Ramos (cell line): Measurements from ENCODE around the gene CASTOR1.

Experiments
- in situ Hi-C: fragments of 300-500 bp; cut with MboI; formaldehyde crosslinking; loops from one replicate; pipeline ENCODE4 v1.14.3; 2022; ENCODE audit warnings: low sequenced_read_pairs; ENCODE audit not compliant: unreplicated experiment

The CASTOR1 gene

GRCh38 chr22:30286813-30287647 lies 2.3 kb downstream of the CASTOR1 start:
- in situ Hi-C loops, result loop anchor here (5.0 to 10.0 kb wide), 3 partner anchors 100 to 198 kb away; partner anchors contain the start of gene RNF215

- in situ Hi-C loops, result loop anchor here (5.0 to 10.0 kb wide), 3 partner anchors 101 to 198 kb away; partner anchors contain the start of gene RNF215
These were observed 3.0 kb downstream of the CASTOR1 start for GRCh38 chr22:30286331-30286730.

- in situ Hi-C loops, result loop anchor here (5.0 to 10.0 kb wide), 3 partner anchors 101 to 199 kb away; partner anchors contain the start of gene RNF215
These were observed 3.5 kb downstream of the CASTOR1 start for GRCh38 chr22:30285846-30286200.

GRCh38 chr22:30285176-30285845 lies 4.0 kb downstream of the CASTOR1 start:
- in situ Hi-C loops, result loop anchor here (5.0 to 10.0 kb wide), 3 partner anchors 102 to 199 kb away; partner anchors contain the start of gene RNF215

GRCh38 chr22:30284666-30285065 lies 4.6 kb downstream of the CASTOR1 start:
- in situ Hi-C loops, result loop anchor here (5.0 to 10.0 kb wide), 3 partner anchors 103 to 200 kb away; partner anchors contain the start of gene RNF215

GRCh38 chr22:30284172-30284571 lies 5.1 kb downstream of the CASTOR1 start:
- in situ Hi-C loops, result loop anchor here (10.0 kb wide), 2 partner anchors 179 to 201 kb away; no protein-coding TSS in a partner anchor

GRCh38 chr22:30283342-30283741 lies 6.0 kb downstream of the CASTOR1 start:
- in situ Hi-C loops, result loop anchor here (10.0 kb wide), 2 partner anchors 179 to 201 kb away; no protein-coding TSS in a partner anchor

- in situ Hi-C loops, result loop anchor here (10.0 kb wide), 2 partner anchors 178 to 202 kb away; no protein-coding TSS in a partner anchor
These were observed 6.7 kb downstream of the CASTOR1 start for GRCh38 chr22:30282616-30283046.

- in situ Hi-C loops, result loop anchor here (10.0 kb wide), 2 partner anchors 176 to 204 kb away; no protein-coding TSS in a partner anchor
These were observed 8.8 kb downstream of the CASTOR1 start for GRCh38 chr22:30280505-30280904.

GRCh38 chr22:30279932-30280331 lies 9.4 kb downstream of the CASTOR1 start:
- in situ Hi-C loops, result loop anchor here (10.0 kb wide), 2 partner anchors 175 to 205 kb away; no protein-coding TSS in a partner anchor

- in situ Hi-C loops, result no loop called here
These were observed 10.1 kb downstream of the CASTOR1 start for GRCh38 chr22:30279046-30279788.

GRCh38 chr22:30277547-30278344 lies 11.6 kb downstream of the CASTOR1 start:
- in situ Hi-C loops, result no loop called here

- in situ Hi-C loops, result no loop called here
These were observed 13.3 kb downstream of the CASTOR1 start for GRCh38 chr22:30276039-30276438.

- in situ Hi-C loops, result no loop called here
These were observed 13.7 kb downstream of the CASTOR1 start for GRCh38 chr22:30275625-30276024.

- in situ Hi-C loops, result no loop called here
These were observed 14.9 kb downstream of the CASTOR1 start for GRCh38 chr22:30274437-30274812.

GRCh38 chr22:30273711-30274436 lies 15.4 kb downstream of the CASTOR1 start:
- in situ Hi-C loops, result no loop called here

GRCh38 chr22:30272781-30273601 lies 16.3 kb downstream of the CASTOR1 start:
- in situ Hi-C loops, result no loop called here

- in situ Hi-C loops, result no loop called here
These were observed 18.5 kb downstream of the CASTOR1 start for GRCh38 chr22:30270832-30271231.
